Uterus (tissue), 2 donors: ENCODE data around the gene MICAL3.

ENCODE experiments used
- POLR2A ChIP-seq, 2 donors: fragments of 450-650 bp; IDR thresholded peaks; one replicate each; pipeline ENCODE4 v1.6.1; 2016; ENCODE audit warnings: antibody characterized with exemption in 2 of 2, mild to moderate bottlenecking in 1 of 2, moderate library complexity in 1 of 2
- TF ChIP-seq, protein P1 (sequence below), 4 experiments: fragments of 200-600 bp in 2 of 4; fragments of 450-650 bp in 2 of 4; sonication (generic) in 2 of 4; IDR thresholded peaks; one replicate each; pipeline ENCODE4 v1.5.1; 2016 to 2019; ENCODE audit warnings: antibody characterized with exemption in 4 of 4, mild to moderate bottlenecking in 2 of 4, moderate library complexity in 1 of 4

GRCh38 chr22:17882162-17882561, 142.2 kb downstream of the MICAL3 start:
- TF ChIP-seq, protein P1, sequence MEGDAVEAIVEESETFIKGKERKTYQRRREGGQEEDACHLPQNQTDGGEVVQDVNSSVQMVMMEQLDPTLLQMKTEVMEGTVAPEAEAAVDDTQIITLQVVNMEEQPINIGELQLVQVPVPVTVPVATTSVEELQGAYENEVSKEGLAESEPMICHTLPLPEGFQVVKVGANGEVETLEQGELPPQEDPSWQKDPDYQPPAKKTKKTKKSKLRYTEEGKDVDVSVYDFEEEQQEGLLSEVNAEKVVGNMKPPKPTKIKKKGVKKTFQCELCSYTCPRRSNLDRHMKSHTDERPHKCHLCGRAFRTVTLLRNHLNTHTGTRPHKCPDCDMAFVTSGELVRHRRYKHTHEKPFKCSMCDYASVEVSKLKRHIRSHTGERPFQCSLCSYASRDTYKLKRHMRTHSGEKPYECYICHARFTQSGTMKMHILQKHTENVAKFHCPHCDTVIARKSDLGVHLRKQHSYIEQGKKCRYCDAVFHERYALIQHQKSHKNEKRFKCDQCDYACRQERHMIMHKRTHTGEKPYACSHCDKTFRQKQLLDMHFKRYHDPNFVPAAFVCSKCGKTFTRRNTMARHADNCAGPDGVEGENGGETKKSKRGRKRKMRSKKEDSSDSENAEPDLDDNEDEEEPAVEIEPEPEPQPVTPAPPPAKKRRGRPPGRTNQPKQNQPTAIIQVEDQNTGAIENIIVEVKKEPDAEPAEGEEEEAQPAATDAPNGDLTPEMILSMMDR (IDR thresholded peaks at IDR 0.05) = no peak
- TF ChIP-seq POLR2A (IDR thresholded peaks at IDR 0.05) = no peak
